GM23338 (cell line): ENCODE measurements around the gene BAZ1B.

ENCODE experiments used
- CREB1 ChIP-seq: fragments of 250-450 bp; sonication (Bioruptor Pico); IDR thresholded peaks from 2 replicates; pipeline ENCODE4 v1.5.0; 2020; ENCODE audit warnings: low read depth, mild to moderate bottlenecking, moderate library complexity
- CTCF ChIP-seq, 2 experiments: fragments of 200-600 bp in 1 of 2; sonication (generic) in 1 of 2; conservative IDR thresholded peaks; 2 replicates each; pipeline versions ENCODE4 v1.5.1 to v1.6.1; 2016 to 2017; ENCODE audit warnings: antibody characterized with exemption in 2 of 2, low read depth in 2 of 2, mild to moderate bottlenecking in 2 of 2, moderate library complexity in 1 of 2
- EZH2 ChIP-seq: fragments of 200-600 bp; sonication (generic); IDR thresholded peaks from one replicate; pipeline ENCODE4 v1.8.0; 2017; ENCODE audit warnings: antibody characterized with exemption, mild to moderate bottlenecking, low read depth; ENCODE audit not compliant: unreplicated experiment
- EZH2phosphoT487 ChIP-seq: fragments of 200-600 bp; sonication (generic); IDR thresholded peaks from one replicate; pipeline ENCODE4 v1.8.1; 2018; ENCODE audit warnings: antibody characterized with exemption; ENCODE audit not compliant: unreplicated experiment
- NANOG ChIP-seq: IDR thresholded peaks from 2 replicates; pipeline ENCODE4 v1.6.1; 2016; ENCODE audit warnings: antibody characterized with exemption, borderline replicate concordance
- POLR2AphosphoS5 ChIP-seq: IDR thresholded peaks from 2 replicates; pipeline ENCODE4 v1.6.1; 2016; ENCODE audit warnings: antibody characterized with exemption, low read depth
- REST ChIP-seq: IDR thresholded peaks from one replicate; pipeline ENCODE4 v1.6.1; 2018; ENCODE audit warnings: antibody characterized with exemption; ENCODE audit not compliant: unreplicated experiment
- STAT1 ChIP-seq: IDR thresholded peaks from one replicate; pipeline ENCODE4 v1.6.1; 2016; ENCODE audit warnings: antibody characterized with exemption; ENCODE audit not compliant: unreplicated experiment
- TF ChIP-seq, protein P1 (sequence below): IDR thresholded peaks from 2 replicates; pipeline ENCODE4 v1.6.1; 2016; ENCODE audit warnings: antibody characterized with exemption

DNA sequence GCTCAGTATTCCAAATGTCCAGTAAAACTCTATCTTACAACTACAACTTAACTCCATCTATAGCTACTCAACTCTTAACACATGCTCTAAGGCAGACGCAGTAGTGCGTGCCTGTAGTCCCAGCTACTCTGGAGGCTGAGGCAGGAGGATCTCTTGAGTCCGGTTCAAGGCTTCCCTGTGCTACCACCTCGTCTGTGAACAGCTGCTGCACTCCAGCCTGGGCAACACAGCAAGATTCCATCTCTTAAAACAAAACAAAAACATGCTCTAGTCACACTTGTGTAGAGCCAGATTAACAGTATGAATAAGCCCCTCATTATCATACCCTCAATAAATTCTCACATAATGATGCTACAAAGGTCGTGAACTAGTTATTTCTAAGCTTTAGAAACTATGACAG, 3.6 kb downstream of the BAZ1B start:
- TF ChIP-seq CTCF (conservative IDR thresholded peaks at IDR 0.05; ENCODE audit: low read depth in 2 of 2) (no peak), REST (no peak), EZH2 (no peak), EZH2phosphoT487 (no peak), POLR2AphosphoS5 (no peak), STAT1 (no peak), NANOG (no peak), CREB1 (CRISPR knock-in tag) (no peak)
- TF ChIP-seq, protein P1, sequence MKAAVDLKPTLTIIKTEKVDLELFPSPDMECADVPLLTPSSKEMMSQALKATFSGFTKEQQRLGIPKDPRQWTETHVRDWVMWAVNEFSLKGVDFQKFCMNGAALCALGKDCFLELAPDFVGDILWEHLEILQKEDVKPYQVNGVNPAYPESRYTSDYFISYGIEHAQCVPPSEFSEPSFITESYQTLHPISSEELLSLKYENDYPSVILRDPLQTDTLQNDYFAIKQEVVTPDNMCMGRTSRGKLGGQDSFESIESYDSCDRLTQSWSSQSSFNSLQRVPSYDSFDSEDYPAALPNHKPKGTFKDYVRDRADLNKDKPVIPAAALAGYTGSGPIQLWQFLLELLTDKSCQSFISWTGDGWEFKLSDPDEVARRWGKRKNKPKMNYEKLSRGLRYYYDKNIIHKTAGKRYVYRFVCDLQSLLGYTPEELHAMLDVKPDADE = no peak
